ENCODE measurements around the gene USP22.
"Not testable (repeated sequence)": the region's sequence is repeated elsewhere in the genome, so short reads cannot be mapped to it uniquely, and the experiment has no call there.

USP22 gene

DNA sequence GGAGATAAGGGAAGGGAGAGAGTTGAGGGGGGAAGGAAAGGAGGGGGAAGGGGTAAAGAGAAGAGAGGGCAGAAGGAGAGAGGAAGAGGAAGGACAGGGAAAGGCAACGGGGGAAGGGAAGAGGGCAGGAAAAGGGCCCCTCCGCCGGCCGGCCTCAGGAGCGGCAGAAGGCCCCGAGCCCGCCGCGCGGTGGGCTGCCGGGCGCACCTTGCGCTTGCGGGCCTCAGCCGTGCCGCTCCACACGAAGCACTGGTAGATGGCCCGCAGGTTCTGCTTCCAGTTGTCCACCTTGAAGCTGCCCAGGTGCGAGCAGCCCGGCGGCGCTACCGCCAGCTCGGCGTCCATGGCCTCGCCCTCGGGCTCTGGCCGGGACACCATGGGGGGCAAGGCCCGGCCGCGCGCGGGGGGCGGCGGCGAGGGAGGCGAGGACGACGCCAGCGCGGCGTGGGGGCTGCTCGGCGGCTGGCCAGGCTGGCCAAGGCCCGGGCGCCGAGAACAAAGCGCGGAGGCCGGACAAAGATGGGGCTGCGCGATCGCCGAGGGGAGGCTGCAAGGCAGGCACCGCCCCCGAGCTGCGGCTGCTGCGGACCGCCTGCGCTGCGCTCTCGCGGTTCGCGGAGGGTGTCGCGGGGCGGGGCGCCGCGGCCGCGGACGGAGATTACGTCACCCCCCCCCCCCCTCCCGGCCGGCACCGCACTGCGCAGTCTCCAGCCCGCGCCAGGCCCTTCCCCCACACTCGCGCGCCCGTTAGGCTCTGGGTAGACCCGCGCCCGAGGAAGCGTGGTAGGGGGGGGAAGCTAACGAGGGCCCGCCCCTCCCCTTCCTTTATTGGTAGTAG is at the start of gene USP22:
USP22 (minus strand) TSS at position 554 of the 838 bp plus-strand sequence; CDS start at position 378, 176 bp downstream.
- no peak for DNase-seq

- DNase-seq: no peak
These were observed 48.2 kb upstream of the USP22 start for GRCh38 chr17:21090902-21091618.

- no peak for DNase-seq
These were observed 47.4 kb upstream of the USP22 start for GRCh38 chr17:21089933-21090901.

GRCh38 chr17:21089145-21089544 is 46.3 kb upstream of the USP22 start:
- DNase-seq: no peak

- no peak for DNase-seq
These were observed 42.9 kb upstream of the USP22 start for GRCh38 chr17:21085707-21086106.

- DNase-seq: not testable (repeated sequence)
These were observed 42.5 kb upstream of the USP22 start for GRCh38 chr17:21085280-21085679.

DNA sequence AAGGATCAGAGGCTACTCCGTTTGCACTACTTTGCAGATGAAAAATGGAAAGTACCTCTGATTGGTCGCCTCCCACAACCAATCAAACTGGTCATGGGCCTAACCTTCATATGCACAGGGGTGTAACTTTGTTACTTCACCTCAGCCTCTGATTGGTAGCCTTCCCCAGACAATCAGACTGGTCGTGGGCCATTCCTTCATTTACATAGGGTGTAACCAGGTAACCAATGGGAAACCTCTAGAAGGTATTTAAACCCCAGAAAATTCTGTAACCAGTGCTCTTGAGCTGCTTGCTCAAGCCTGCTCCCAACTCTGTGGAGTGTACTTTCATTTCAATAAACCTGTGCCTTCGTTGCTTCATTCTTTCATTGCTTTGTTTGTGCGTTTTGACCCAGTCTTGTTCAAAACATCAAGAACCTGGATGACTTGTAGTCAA is 39.2 kb upstream of the USP22 start:
- DNase-seq: no peak

DNA sequence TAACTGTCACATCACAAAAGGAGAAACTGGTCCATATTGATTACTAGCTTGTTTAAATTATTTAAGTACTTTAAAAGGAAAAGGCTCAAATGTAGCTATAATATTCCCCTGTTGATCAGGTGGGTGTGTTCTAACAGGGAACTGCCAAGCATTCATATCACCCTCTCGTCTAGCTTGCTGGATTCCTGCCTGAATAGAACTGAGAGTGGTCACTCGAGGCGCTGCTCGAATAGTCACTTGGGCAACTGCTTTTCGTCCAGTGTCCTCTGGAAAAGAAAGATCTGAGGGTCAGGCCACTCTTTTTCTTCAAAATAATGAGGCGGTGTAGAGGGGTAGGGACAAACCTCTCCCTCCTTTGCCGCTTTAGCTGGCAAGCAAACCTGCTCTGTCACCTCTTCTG is 36.4 kb upstream of the USP22 start:
- DNase-seq: no peak

DNA sequence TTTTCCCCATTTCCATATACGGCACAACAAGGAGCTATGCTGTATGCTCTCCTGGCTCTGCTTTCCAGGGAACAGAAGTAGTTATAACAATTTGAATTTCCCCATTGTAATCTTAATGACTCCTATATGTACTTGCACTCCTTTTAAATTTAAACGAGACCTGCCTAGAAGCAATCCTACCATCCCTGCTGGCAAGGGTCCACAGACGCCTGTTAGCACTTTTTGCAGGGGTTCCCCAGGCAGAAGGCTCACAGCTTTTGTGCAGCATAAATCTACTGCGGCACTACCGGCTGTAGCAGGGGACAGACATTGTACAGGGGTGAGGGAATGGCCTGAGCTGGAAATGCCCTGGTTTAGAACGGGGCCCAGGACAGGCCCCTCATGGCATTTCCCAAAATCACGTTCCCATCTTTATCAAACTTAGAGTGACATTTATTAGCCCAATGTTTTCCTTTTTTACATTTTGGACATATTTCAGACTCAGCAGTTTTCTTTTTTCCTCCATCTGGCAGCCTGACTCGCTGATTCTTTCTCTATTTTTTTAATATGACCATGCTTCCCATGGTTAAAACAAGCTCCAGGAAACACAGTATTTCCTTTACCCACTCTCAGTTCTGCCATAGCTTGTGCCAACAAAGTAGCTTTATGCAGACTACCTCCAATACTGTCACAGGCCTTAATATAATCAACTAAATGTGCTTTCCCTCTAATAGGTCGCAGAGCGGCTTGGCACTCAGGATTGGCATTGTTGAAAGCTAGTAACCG is 35.4 kb upstream of the USP22 start:
- no peak for DNase-seq

DNA sequence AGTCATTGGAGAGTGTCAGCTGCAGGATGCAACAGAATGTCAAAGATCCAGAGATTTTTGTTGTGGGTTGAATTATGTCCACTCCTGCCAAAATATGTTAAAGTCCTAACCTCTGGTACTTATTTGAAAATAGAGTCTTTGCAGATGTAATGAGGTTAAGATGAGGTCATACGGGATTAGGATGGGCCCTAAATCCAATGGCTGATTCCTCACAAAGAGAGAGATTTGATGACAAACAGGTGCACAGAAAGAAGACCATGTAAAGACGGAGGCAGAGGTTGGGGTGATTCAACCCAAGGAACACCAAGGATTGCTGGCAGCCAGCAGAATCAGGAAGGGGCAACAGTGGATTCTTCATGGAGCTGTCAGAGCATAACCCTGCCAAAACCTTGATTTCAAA is 34.5 kb upstream of the USP22 start:
- no peak for DNase-seq

DNA sequence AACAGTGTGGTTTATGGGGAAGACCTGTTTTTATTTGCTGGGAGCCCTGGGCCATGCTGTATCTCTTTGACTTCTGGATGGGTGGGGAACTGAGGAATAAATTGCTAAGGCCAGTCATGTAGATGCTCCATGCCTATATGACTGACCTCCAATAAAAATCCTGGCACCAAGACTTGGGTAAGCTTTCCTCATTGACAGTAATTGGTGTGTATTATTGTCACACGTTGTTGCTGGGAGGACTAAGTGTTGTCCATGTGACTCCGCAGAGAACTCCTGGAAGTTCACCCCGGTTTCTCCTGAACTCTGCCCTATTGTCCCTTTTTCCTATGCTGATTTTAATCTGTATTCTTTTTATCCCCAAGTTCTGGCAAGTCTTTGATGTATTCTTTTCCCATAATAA is 33.4 kb upstream of the USP22 start:
- no peak for DNase-seq

- no peak for DNase-seq
These were observed 32.9 kb upstream of the USP22 start for GRCh38 chr17:21075739-21076085.

DNA sequence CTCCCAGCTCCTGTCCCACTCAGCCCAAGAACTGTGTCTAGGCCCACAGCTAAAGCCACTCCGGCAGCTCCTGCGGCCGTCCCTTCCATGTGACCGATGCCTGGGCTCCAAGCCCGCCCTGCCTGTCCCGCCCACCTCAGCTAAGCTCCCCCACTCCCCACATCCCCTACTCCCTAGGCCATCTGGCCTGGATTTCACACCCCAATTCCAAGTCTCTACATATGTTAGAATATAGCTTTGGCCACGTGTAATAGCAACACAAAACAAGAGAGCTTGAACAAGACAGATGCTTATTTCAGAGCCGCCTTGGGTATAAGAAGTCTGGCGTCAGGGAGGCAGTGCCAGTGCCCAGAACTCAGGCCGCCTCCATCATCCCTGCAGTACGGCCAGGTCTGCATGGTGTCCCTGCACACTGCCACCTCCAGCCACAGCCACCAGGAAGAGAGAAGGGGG is 30.0 kb upstream of the USP22 start:
- no peak for DNase-seq

DNA sequence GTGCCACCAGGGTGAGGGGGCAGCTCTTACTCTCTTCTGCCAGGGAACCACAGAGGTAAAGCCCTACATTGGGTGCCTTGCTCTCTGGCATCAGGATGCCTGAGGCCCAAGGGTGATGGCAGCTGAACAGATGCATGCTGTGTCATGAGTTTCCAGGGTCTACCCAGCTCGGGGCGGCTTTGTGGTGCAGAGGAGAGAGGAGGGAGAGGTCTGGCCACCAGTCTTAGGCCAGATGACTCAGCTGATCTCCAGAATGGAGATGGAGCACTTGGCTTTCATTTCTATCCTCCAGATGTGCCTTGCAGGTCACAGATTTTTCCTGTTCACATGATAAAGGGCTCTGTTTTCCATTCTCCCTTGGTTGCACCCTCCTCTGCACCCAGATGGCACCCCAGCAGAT is 23.6 kb upstream of the USP22 start:
- no peak for DNase-seq

DNA sequence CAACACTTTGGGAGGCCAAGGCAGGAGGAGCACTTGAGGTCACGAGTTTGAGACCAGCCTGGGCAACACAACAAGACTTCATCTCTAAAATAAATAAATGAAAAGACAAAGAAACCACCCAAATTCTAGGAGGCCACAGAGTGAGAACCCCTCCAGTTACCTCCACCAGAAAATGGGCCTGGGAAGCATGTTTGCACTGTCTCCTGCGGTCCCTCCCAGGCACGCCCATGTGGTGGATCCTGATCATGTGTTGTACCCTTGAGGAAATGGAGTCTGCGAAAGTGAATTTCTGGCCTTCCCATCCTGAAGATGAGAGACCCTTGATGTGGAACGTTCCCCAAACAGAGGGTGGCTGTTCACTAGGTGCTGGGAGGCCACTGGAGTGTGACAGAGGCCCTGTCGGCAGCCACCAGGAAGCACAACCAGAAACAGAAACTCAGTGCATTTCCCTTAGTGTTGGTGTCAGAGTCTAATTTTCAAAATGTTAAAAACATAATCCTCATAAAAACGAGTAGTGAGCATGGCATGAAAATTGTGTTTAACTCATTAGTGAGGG is 19.2 kb upstream of the USP22 start:
- DNase-seq: no peak

DNA sequence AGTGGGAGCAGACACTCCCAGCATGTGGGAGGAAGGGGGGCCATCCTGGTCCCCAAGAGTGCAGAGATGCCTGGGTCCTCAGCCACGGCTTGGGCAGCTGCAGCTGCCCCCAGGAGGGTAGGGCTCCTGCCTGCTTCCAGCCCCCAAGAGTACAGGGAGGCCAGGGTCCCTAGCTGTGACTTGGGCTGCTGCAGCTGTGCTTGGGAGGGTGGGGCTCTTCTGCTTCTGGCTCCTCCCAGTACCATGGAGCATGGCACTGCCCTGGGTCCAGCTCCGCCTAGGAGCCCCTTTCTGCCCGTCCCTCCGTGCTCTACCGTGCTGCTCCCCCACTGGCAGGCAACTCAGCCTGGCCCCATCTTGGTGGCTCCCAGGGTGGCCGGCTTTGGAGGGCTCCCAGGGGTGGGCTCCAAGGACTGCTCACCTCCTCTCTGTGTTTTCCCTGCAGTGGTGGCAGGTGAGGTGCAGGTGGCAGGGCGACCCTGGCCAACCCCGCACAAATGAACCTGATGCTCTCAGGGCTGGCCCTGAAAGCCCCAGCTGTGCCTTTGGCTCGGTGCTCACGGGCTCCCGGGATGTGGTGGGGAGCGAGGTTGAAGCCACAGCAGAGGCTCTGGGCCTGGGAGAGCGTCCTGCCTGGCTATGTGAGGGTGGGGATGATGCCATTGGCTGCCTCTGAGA is 18.5 kb upstream of the USP22 start:
- no peak for DNase-seq

GRCh38 chr17:21059761-21060160 is 16.9 kb upstream of the USP22 start:
- no peak for DNase-seq

GRCh38 chr17:21058098-21058893 is 15.5 kb upstream of the USP22 start:
- no peak for DNase-seq

- not testable (repeated sequence) for DNase-seq
These were observed 10.2 kb upstream of the USP22 start for GRCh38 chr17:21053056-21053455.

- DNase-seq: no peak
These were observed 6.6 kb upstream of the USP22 start for GRCh38 chr17:21049457-21049856.
